ENCODE measurements around the gene LHFPL3. TPM values are rescaled to one million over a fixed set of nuclear protein-coding genes. Genes with fewer than 3 reads are reported as not detected.

LHFPL3 gene
- total and polyA plus RNA-seq, 9 of the 15 experiments (the other 6 are each of a cell fraction or from before 2014, with no cell fraction given) = 0.21 to 0.52 TPM; not detected in 7

GRCh38 chr7:104923010-104923421 is 594.6 kb downstream of the LHFPL3 start (continued):
- TF ChIP-seq NFATC3 (IDR thresholded peaks at IDR 0.05) = no peak
- TF ChIP-seq CBFB (CRISPR knock-in tag; IDR thresholded peaks at IDR 0.05) = no peak
- no peak for TF ChIP-seq ZNF75A (CRISPR knock-in tag; IDR thresholded peaks at IDR 0.05)
- TF ChIP-seq, protein P1, sequence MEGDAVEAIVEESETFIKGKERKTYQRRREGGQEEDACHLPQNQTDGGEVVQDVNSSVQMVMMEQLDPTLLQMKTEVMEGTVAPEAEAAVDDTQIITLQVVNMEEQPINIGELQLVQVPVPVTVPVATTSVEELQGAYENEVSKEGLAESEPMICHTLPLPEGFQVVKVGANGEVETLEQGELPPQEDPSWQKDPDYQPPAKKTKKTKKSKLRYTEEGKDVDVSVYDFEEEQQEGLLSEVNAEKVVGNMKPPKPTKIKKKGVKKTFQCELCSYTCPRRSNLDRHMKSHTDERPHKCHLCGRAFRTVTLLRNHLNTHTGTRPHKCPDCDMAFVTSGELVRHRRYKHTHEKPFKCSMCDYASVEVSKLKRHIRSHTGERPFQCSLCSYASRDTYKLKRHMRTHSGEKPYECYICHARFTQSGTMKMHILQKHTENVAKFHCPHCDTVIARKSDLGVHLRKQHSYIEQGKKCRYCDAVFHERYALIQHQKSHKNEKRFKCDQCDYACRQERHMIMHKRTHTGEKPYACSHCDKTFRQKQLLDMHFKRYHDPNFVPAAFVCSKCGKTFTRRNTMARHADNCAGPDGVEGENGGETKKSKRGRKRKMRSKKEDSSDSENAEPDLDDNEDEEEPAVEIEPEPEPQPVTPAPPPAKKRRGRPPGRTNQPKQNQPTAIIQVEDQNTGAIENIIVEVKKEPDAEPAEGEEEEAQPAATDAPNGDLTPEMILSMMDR (IDR thresholded peaks at IDR 0.05 in 2 of 3, conservative IDR thresholded peaks at IDR 0.05 in 1 of 3; ENCODE audit: insufficient read depth in 2 of 3, low read depth in 1 of 3, low read length in 3 of 3) = peak; percentile 91 to 98 (median 95)
- peak; percentile 53 for TF ChIP-seq MEIS2 (IDR thresholded peaks at IDR 0.05; ENCODE audit: partially characterized antibody)
- no peak for TF ChIP-seq TAF1 (IDR thresholded peaks at IDR 0.05; ENCODE audit: control insufficient read depth, extremely low read depth, insufficient read depth, low read length, severe bottlenecking)
- no peak for TF ChIP-seq HEY1 (CRISPR knock-in tag; IDR thresholded peaks at IDR 0.05; ENCODE audit: borderline replicate concordance)
- TF ChIP-seq GTF3C2 (IDR thresholded peaks at IDR 0.05; ENCODE audit: borderline replicate concordance, extremely low read depth, insufficient read length) = no peak
- TF ChIP-seq POLR2G (IDR thresholded peaks at IDR 0.05; ENCODE audit: low read depth, low read length) = no peak
- TF ChIP-seq CBX1 (IDR thresholded peaks at IDR 0.05; ENCODE audit: low read depth) = no peak
- no peak for TF ChIP-seq ZNF274 (IDR thresholded peaks at IDR 0.05; ENCODE audit: borderline replicate concordance, low read depth, low read length)
- TF ChIP-seq POLR2AphosphoS5 (IDR thresholded peaks at IDR 0.05; ENCODE audit: control insufficient read depth, insufficient read depth, low read depth, low read length) = no peak
- no peak for TF ChIP-seq YY1 (IDR thresholded peaks at IDR 0.05; ENCODE audit: borderline replicate concordance in 1 of 3, control insufficient read depth in 1 of 3, extremely low read depth in 1 of 3, insufficient read depth in 3 of 3, insufficient read length in 1 of 3, insufficient replicate concordance in 2 of 3, low read depth in 1 of 3, low read length in 2 of 3)
- no peak for TF ChIP-seq HMGN3 (IDR thresholded peaks at IDR 0.05; ENCODE audit: borderline replicate concordance, extremely low read depth, insufficient read length, low read depth, low read length)

All from K562 (cell line).